ENCODE results near the gene RNASEH2C. TPM values are rescaled to one million over a fixed set of nuclear protein-coding genes. Genes with fewer than 3 reads are reported as not detected.

Gene RNASEH2C
- total and polyA plus RNA-seq, 2 of the 13 experiments (the other 11 are each of a cell fraction or from before 2014, with no cell fraction given) = 27.4 to 50.9 TPM

DNA sequence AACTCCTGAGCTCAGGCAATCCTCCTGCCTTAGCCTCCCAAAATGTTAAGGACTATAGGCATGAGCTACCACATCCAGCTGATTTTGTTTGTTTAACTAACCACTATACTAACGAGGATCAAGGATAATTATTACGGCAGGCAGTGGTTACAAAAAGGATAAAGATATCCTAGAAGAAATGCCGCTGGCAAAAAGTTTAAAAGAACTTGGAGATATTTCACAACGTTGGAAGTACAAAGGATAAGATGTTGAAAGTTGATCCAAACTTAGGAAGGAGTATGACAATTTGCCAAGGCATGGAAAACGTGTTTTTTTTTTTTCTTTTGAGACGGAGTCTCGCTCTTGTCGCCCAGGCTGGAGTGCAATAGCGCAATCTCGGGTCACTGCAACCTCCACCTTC is 46.8 kb upstream of the RNASEH2C start (continued):
- TF ChIP-seq, protein P1, sequence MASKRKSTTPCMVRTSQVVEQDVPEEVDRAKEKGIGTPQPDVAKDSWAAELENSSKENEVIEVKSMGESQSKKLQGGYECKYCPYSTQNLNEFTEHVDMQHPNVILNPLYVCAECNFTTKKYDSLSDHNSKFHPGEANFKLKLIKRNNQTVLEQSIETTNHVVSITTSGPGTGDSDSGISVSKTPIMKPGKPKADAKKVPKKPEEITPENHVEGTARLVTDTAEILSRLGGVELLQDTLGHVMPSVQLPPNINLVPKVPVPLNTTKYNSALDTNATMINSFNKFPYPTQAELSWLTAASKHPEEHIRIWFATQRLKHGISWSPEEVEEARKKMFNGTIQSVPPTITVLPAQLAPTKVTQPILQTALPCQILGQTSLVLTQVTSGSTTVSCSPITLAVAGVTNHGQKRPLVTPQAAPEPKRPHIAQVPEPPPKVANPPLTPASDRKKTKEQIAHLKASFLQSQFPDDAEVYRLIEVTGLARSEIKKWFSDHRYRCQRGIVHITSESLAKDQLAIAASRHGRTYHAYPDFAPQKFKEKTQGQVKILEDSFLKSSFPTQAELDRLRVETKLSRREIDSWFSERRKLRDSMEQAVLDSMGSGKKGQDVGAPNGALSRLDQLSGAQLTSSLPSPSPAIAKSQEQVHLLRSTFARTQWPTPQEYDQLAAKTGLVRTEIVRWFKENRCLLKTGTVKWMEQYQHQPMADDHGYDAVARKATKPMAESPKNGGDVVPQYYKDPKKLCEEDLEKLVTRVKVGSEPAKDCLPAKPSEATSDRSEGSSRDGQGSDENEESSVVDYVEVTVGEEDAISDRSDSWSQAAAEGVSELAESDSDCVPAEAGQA (IDR thresholded peaks at IDR 0.05; ENCODE audit: low read depth) = no peak
- TF ChIP-seq, protein P1 (CRISPR knock-in tag; IDR thresholded peaks at IDR 0.05; ENCODE audit: borderline replicate concordance) = no peak
- TF ChIP-seq ZFP37 (CRISPR knock-in tag; IDR thresholded peaks at IDR 0.05; ENCODE audit: borderline replicate concordance) (no peak), GFI1 (CRISPR knock-in tag; IDR thresholded peaks at IDR 0.05; ENCODE audit: borderline replicate concordance) (no peak), ZNF737 (CRISPR knock-in tag; IDR thresholded peaks at IDR 0.05; ENCODE audit: borderline replicate concordance) (no peak), ATF7 (IDR thresholded peaks at IDR 0.05) (no peak), ATF7 (CRISPR knock-in tag; IDR thresholded peaks at IDR 0.05) (no peak), SP2 (CRISPR knock-in tag; IDR thresholded peaks at IDR 0.05) (no peak), CREM (IDR thresholded peaks at IDR 0.05) (no peak), CREM (CRISPR knock-in tag; IDR thresholded peaks at IDR 0.05) (no peak), ZNF136 (CRISPR knock-in tag; IDR thresholded peaks at IDR 0.05; ENCODE audit: low read depth) (no peak), SAP130 (CRISPR knock-in tag; IDR thresholded peaks at IDR 0.05; ENCODE audit: low read depth) (no peak)
- TF ChIP-seq, protein P2, sequence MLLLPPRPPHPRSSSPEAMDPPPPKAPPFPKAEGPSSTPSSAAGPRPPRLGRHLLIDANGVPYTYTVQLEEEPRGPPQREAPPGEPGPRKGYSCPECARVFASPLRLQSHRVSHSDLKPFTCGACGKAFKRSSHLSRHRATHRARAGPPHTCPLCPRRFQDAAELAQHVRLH (CRISPR knock-in tag; IDR thresholded peaks at IDR 0.05; ENCODE audit: borderline replicate concordance, low read depth) = no peak
- TF ChIP-seq, protein P3, sequence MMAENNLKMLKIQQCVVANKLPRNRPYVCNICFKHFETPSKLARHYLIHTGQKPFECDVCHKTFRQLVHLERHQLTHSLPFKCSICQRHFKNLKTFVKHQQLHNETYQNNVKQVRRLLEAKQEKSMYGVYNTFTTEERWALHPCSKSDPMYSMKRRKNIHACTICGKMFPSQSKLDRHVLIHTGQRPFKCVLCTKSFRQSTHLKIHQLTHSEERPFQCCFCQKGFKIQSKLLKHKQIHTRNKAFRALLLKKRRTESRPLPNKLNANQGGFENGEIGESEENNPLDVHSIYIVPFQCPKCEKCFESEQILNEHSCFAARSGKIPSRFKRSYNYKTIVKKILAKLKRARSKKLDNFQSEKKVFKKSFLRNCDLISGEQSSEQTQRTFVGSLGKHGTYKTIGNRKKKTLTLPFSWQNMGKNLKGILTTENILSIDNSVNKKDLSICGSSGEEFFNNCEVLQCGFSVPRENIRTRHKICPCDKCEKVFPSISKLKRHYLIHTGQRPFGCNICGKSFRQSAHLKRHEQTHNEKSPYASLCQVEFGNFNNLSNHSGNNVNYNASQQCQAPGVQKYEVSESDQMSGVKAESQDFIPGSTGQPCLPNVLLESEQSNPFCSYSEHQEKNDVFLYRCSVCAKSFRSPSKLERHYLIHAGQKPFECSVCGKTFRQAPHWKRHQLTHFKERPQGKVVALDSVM (CRISPR knock-in tag; IDR thresholded peaks at IDR 0.05) = no peak
- TF ChIP-seq, protein P4, sequence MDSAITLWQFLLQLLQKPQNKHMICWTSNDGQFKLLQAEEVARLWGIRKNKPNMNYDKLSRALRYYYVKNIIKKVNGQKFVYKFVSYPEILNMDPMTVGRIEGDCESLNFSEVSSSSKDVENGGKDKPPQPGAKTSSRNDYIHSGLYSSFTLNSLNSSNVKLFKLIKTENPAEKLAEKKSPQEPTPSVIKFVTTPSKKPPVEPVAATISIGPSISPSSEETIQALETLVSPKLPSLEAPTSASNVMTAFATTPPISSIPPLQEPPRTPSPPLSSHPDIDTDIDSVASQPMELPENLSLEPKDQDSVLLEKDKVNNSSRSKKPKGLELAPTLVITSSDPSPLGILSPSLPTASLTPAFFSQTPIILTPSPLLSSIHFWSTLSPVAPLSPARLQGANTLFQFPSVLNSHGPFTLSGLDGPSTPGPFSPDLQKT (CRISPR knock-in tag; IDR thresholded peaks at IDR 0.05; ENCODE audit: borderline replicate concordance) = no peak
